ENCODE measurements around the gene ATP8B1.
"Not testable (repeated sequence)": the region's sequence is repeated elsewhere in the genome, so short reads cannot be mapped to it uniquely, and the experiment has no call there.

Gene ATP8B1

DNA sequence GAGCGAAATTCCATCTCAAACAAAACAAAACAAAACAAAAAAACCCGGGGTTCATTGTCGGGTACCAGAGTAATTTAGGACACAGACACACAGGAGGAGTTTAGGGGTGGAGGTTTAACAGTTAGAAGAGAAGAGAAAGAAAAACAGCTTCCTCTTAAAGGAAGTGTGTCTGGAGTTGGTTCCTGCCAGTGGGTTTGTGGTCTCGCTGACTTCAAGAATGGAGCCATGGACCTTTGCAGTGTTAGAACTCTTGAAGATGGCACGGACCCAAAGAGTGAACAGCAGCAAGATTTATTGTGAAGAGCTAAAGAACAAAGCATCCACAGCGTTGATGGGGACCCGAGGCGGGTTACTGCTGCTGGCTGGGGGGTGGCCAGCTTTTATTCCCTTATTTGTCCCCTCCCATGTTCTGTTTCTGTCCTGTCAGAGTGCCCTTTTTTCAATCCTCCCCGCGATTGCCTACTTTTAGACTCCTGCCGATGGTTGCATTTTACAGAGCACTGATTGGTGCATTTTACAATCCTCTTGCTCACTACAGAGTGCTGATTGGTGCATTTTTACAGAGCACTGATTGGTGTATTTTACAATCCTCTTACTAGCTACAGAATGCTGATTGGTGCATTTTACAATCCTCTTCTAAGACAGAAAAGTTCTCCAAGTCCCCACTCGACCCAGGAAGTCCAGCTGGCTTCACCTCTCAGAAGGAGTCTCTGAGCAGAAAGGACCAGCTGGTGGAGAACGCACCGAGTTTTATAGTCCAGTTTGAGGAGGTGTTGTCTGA is 28.7 kb upstream of the ATP8B1 start:
- H3K27me3 ChIP-seq (ENCODE audit: low read length), result peaks cover 3% of the 10 kb centered on the region; the same call in 1 of the 2 replicates
- H3K27ac ChIP-seq (ENCODE audit: low read depth, low read length), result no peak overlapping the region
- H3K4me2 ChIP-seq (ENCODE audit: low read depth, low read length, poor library complexity, severe bottlenecking), result no peak overlapping the region
- no peaks in the 10 kb centered on the region for H4K20me1 ChIP-seq (ENCODE audit: low read depth, low read length)
- H3K4me3 ChIP-seq (ENCODE audit: insufficient read depth, low read length, poor library complexity, severe bottlenecking), result no peak overlapping the region
- no peak for TF ChIP-seq EZH2phosphoT487 (conservative IDR thresholded peaks at IDR 0.05; ENCODE audit: low read length)
- TF ChIP-seq, protein P1, sequence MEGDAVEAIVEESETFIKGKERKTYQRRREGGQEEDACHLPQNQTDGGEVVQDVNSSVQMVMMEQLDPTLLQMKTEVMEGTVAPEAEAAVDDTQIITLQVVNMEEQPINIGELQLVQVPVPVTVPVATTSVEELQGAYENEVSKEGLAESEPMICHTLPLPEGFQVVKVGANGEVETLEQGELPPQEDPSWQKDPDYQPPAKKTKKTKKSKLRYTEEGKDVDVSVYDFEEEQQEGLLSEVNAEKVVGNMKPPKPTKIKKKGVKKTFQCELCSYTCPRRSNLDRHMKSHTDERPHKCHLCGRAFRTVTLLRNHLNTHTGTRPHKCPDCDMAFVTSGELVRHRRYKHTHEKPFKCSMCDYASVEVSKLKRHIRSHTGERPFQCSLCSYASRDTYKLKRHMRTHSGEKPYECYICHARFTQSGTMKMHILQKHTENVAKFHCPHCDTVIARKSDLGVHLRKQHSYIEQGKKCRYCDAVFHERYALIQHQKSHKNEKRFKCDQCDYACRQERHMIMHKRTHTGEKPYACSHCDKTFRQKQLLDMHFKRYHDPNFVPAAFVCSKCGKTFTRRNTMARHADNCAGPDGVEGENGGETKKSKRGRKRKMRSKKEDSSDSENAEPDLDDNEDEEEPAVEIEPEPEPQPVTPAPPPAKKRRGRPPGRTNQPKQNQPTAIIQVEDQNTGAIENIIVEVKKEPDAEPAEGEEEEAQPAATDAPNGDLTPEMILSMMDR (IDR thresholded peaks at IDR 0.05; ENCODE audit: insufficient read depth, low read length, poor library complexity, severe bottlenecking), result no peak
- H2AFZ ChIP-seq (ENCODE audit: low read depth, low read length, severe bottlenecking), result no peak overlapping the region
- no peaks in the 10 kb centered on the region for H3K36me3 ChIP-seq (ENCODE audit: low read length)
- no peaks in the 10 kb centered on the region for H3K9me2 ChIP-seq (replicated peaks; ENCODE audit: insufficient read depth, low read length)
- no peak overlapping the region for H3K9ac ChIP-seq (ENCODE audit: low read length)
- no peaks in the 10 kb centered on the region for H3K9me3 ChIP-seq (ENCODE audit: insufficient read depth, low read length)
- no peaks in the 10 kb centered on the region for H3F3A ChIP-seq (ENCODE audit: insufficient read depth)
- no peaks in the 10 kb centered on the region for H3K79me2 ChIP-seq (ENCODE audit: insufficient read depth, low read length)

DNA sequence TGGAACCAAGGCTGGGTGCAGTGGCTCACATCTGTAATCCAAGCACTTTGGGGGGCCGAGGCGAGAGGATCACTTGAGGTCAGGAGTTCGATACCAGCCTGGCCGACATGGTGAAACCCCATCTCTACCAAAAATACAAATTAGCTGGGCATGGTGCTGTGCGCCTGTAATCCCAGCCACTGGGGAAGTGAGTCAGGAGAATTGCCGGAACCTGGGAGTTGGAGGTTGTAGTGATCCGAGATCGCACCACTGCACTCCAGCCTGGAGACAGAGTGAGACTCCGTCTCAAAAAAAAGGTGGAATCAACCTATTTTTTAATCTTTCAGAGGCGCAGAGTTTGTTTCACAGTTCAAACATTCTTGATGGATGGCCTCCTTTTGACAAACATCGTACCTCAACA is 24.5 kb upstream of the ATP8B1 start:
- Histone ChIP-seq H3K9me2 (replicated peaks; ENCODE audit: insufficient read depth, low read length) (no peaks in the 10 kb centered on the region), H3K4me2 (ENCODE audit: low read depth, low read length, poor library complexity, severe bottlenecking) (no peak overlapping the region), H3K9ac (ENCODE audit: low read length) (no peak overlapping the region), H2AFZ (ENCODE audit: low read depth, low read length, severe bottlenecking) (no peak overlapping the region), H3K27ac (ENCODE audit: low read depth, low read length) (no peak overlapping the region), H3K9me3 (ENCODE audit: insufficient read depth, low read length) (no peaks in the 10 kb centered on the region), H3K36me3 (ENCODE audit: low read length) (no peaks in the 10 kb centered on the region), H3K4me3 (ENCODE audit: insufficient read depth, low read length, poor library complexity, severe bottlenecking) (no peak overlapping the region), H3K79me2 (ENCODE audit: insufficient read depth, low read length) (no peaks in the 10 kb centered on the region), H3K27me3 (ENCODE audit: low read length) (no peaks in the 10 kb centered on the region), H4K20me1 (ENCODE audit: low read depth, low read length) (no peaks in the 10 kb centered on the region), H3F3A (ENCODE audit: insufficient read depth) (no peaks in the 10 kb centered on the region)
- no peak for TF ChIP-seq EZH2phosphoT487 (conservative IDR thresholded peaks at IDR 0.05; ENCODE audit: low read length)
- TF ChIP-seq, protein P1 (IDR thresholded peaks at IDR 0.05; ENCODE audit: insufficient read depth, low read length, poor library complexity, severe bottlenecking), result no peak

DNA sequence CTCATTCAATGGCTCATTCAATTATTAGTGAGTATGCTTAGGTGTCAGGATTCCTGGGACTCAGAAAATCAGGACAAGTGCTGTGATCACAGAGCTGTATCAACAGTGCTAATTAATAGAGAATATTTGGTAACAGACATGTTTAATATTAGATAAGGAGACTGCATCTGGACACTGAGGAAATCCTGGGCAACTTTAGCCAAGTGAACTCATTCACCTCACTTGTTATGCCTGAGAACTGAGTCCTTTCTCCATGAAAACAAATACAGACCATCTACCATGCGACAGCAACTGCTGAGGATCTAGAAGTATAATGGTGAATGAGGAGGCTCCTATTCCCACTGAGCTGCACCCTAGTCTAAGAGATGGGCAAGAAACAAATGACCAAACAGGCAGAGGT is 23.1 kb upstream of the ATP8B1 start:
- Histone ChIP-seq H3K4me2 (ENCODE audit: low read depth, low read length, poor library complexity, severe bottlenecking) (no peak overlapping the region), H3K9ac (ENCODE audit: low read length) (no peak overlapping the region), H4K20me1 (ENCODE audit: low read depth, low read length) (no peaks in the 10 kb centered on the region), H3F3A (ENCODE audit: insufficient read depth) (no peaks in the 10 kb centered on the region), H3K9me3 (ENCODE audit: insufficient read depth, low read length) (no peaks in the 10 kb centered on the region), H3K79me2 (ENCODE audit: insufficient read depth, low read length) (no peaks in the 10 kb centered on the region), H2AFZ (ENCODE audit: low read depth, low read length, severe bottlenecking) (no peak overlapping the region), H3K9me2 (replicated peaks; ENCODE audit: insufficient read depth, low read length) (no peaks in the 10 kb centered on the region), H3K27ac (ENCODE audit: low read depth, low read length) (no peak overlapping the region), H3K36me3 (ENCODE audit: low read length) (no peaks in the 10 kb centered on the region), H3K27me3 (ENCODE audit: low read length) (no peaks in the 10 kb centered on the region), H3K4me3 (ENCODE audit: insufficient read depth, low read length, poor library complexity, severe bottlenecking) (no peak overlapping the region)
- TF ChIP-seq, protein P1 (IDR thresholded peaks at IDR 0.05; ENCODE audit: insufficient read depth, low read length, poor library complexity, severe bottlenecking), result no peak
- no peak for TF ChIP-seq EZH2phosphoT487 (conservative IDR thresholded peaks at IDR 0.05; ENCODE audit: low read length)

DNA sequence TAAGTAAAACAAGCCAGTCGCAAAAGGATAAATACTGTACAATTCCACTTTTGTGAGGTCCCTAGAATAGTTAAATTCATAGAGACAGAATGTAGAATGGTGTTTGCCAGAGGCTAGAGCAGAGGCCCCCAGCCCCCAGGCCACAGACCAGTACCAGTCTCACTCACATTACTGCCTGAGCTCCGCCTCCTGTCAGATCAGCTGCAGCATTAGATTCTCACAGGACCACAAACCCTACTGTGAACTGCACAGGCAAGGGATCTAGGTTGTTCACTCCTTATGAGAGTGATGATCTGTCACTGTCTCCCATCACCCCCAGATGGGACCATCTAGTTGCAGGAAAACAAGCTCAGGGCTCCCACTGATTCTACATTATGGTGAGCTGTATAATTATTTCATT is 17.5 kb upstream of the ATP8B1 start:
- not testable (repeated sequence) for H3F3A ChIP-seq (ENCODE audit: insufficient read depth); H3K36me3 ChIP-seq (ENCODE audit: low read length); H3K9ac ChIP-seq (ENCODE audit: low read length); H3K9me3 ChIP-seq (ENCODE audit: insufficient read depth, low read length); H3K4me2 ChIP-seq (ENCODE audit: low read depth, low read length, poor library complexity, severe bottlenecking); H3K79me2 ChIP-seq (ENCODE audit: insufficient read depth, low read length); H2AFZ ChIP-seq (ENCODE audit: low read depth, low read length, severe bottlenecking); H3K4me3 ChIP-seq (ENCODE audit: insufficient read depth, low read length, poor library complexity, severe bottlenecking); H4K20me1 ChIP-seq (ENCODE audit: low read depth, low read length); H3K9me2 ChIP-seq (replicated peaks; ENCODE audit: insufficient read depth, low read length); H3K27ac ChIP-seq (ENCODE audit: low read depth, low read length); H3K27me3 ChIP-seq (ENCODE audit: low read length)

Measured in SU-DHL-6 (cell line).